H9 (cell line): ENCODE data around the gene SH3PXD2B. TPM values are rescaled to one million over a fixed set of nuclear protein-coding genes. Genes with fewer than 3 reads are reported as not detected.

Source experiments
- DNase-seq: peaks from one replicate; pipeline ENCODE4 v3.0.0-alpha.2; 2017
- H2AFZ ChIP-seq: one replicate; pipeline ENCODE4 v1.6.1; 2013; ENCODE audit warnings: mild to moderate bottlenecking, low read length, control low read depth, moderate library complexity
- H2AK5ac ChIP-seq: 2 replicates; pipeline ENCODE4 v1.6.1; 2013; ENCODE audit warnings: low read length, control low read depth, mixed read lengths; ENCODE audit not compliant: insufficient read length
- H2BK120ac ChIP-seq: one replicate; pipeline ENCODE4 v1.6.1; 2013; ENCODE audit warnings: low read depth, mild to moderate bottlenecking, low read length, control low read depth, inconsistent platforms; ENCODE audit not compliant: poor library complexity, severe bottlenecking
- H2BK12ac ChIP-seq: 2 replicates; pipeline ENCODE4 v1.6.1; 2013; ENCODE audit warnings: low read length, control low read depth, mixed read lengths, low read depth; ENCODE audit not compliant: insufficient read length
- H2BK15ac ChIP-seq: 2 replicates; pipeline ENCODE4 v1.6.1; 2013; ENCODE audit warnings: low read depth, low read length, control low read depth
- H2BK20ac ChIP-seq: one replicate; pipeline ENCODE4 v1.6.1; 2013; ENCODE audit warnings: low read depth, mild to moderate bottlenecking, low read length, control low read depth, inconsistent platforms; ENCODE audit not compliant: poor library complexity, severe bottlenecking
- H2BK5ac ChIP-seq: 2 replicates; pipeline ENCODE4 v1.6.1; 2013; ENCODE audit warnings: low read length, control low read depth, mixed read lengths; ENCODE audit not compliant: insufficient read length
- H3K14ac ChIP-seq: 2 replicates; pipeline ENCODE4 v1.6.1; 2013; ENCODE audit warnings: low read length, control low read depth; ENCODE audit not compliant: insufficient read depth
- H3K18ac ChIP-seq: 2 replicates; pipeline ENCODE4 v1.6.1; 2013; ENCODE audit warnings: low read depth, mild to moderate bottlenecking, mixed read lengths, low read length, control low read depth; ENCODE audit not compliant: insufficient read length
- H3K23ac ChIP-seq: 2 replicates; pipeline ENCODE4 v1.6.1; 2013; ENCODE audit warnings: low read length, control low read depth, mixed read lengths, low read depth; ENCODE audit not compliant: insufficient read length
- H3K23me2 ChIP-seq: 2 replicates; pipeline ENCODE4 v1.6.1; 2013; ENCODE audit warnings: low read depth, mild to moderate bottlenecking, mixed read lengths, low read length, control low read depth; ENCODE audit not compliant: insufficient read length, poor library complexity, severe bottlenecking
- H3K27ac ChIP-seq: 2 replicates; pipeline ENCODE4 v1.5.1; 2013; ENCODE audit warnings: low read length, control low read depth, mixed read lengths, low read depth; ENCODE audit not compliant: insufficient read length
- H3K27me3 ChIP-seq: 2 replicates; pipeline ENCODE4 v1.6.1; 2013; ENCODE audit warnings: low read length, control low read depth, inconsistent platforms; ENCODE audit not compliant: insufficient read depth
- H3K4ac ChIP-seq: 2 replicates; pipeline ENCODE4 v1.6.1; 2013; ENCODE audit warnings: low read depth, mild to moderate bottlenecking, control low read depth, inconsistent platforms, low read length, moderate library complexity
- H3K4me1 ChIP-seq: 2 replicates; pipeline ENCODE4 v1.6.1; 2013; ENCODE audit warnings: low read length, control low read depth, inconsistent platforms; ENCODE audit not compliant: insufficient read depth
- H3K4me2 ChIP-seq: 2 replicates; pipeline ENCODE4 v1.6.1; 2013; ENCODE audit warnings: low read length, control low read depth, mixed read lengths; ENCODE audit not compliant: insufficient read length, insufficient read depth
- H3K56ac ChIP-seq: 2 replicates; pipeline ENCODE4 v1.6.1; 2013; ENCODE audit warnings: low read depth, mild to moderate bottlenecking, mixed read lengths, low read length, control low read depth; ENCODE audit not compliant: insufficient read length
- H3K79me1 ChIP-seq: 2 replicates; pipeline ENCODE4 v1.6.1; 2013; ENCODE audit warnings: low read depth, mild to moderate bottlenecking, moderate library complexity, low read length, control low read depth, inconsistent platforms; ENCODE audit not compliant: insufficient read depth, poor library complexity, severe bottlenecking
- H3K79me2 ChIP-seq: 2 replicates; pipeline ENCODE4 v1.6.1; 2013; ENCODE audit warnings: low read length, control low read depth, inconsistent platforms; ENCODE audit not compliant: insufficient read depth
- H3K9ac ChIP-seq: 2 replicates; pipeline ENCODE4 v1.6.1; 2013; ENCODE audit warnings: low read length, control low read depth, mixed read lengths; ENCODE audit not compliant: insufficient read length; ENCODE audit errors: extremely low read depth
- H3K9me3 ChIP-seq: one replicate; pipeline ENCODE4 v1.6.1; 2013; ENCODE audit warnings: low read depth, low read length, inconsistent platforms; ENCODE audit not compliant: control insufficient read depth
- H3T11ph ChIP-seq: one replicate; pipeline ENCODE4 v1.6.1; 2013; ENCODE audit warnings: mild to moderate bottlenecking, low read length, control low read depth, inconsistent platforms
- H4K20me1 ChIP-seq: one replicate; pipeline ENCODE4 v1.6.1; 2013; ENCODE audit not compliant: control insufficient read depth, insufficient read length, insufficient read depth
- H4K5ac ChIP-seq: 2 replicates; pipeline ENCODE4 v1.6.1; 2013; ENCODE audit warnings: low read depth, mild to moderate bottlenecking, mixed read lengths, low read length, control low read depth; ENCODE audit not compliant: insufficient read length
- H4K8ac ChIP-seq: replicated peaks from 2 replicates; pipeline ENCODE4 v1.6.1; 2013; ENCODE audit warnings: low read length, control low read depth, mixed read lengths, low read depth; ENCODE audit not compliant: insufficient read length
- H4K91ac ChIP-seq: 2 replicates; pipeline ENCODE4 v1.6.1; 2013; ENCODE audit warnings: low read depth, mild to moderate bottlenecking, moderate library complexity, mixed read lengths, low read length, control low read depth; ENCODE audit not compliant: insufficient read length
- H3K27ac Mint-ChIP-seq, 3 experiments: 2 replicates in 2 of 3; 3 replicates in 1 of 3; pipeline ENCODE4 v1.8.0; 2020 to 2021; ENCODE audit warnings: mixed read lengths in 3 of 3, mild to moderate bottlenecking in 1 of 3, moderate library complexity in 1 of 3
- H3K27me3 Mint-ChIP-seq: 2 replicates; pipeline ENCODE4 v1.8.0; 2021; ENCODE audit warnings: low read depth, mild to moderate bottlenecking, moderate library complexity, mixed read lengths
- H3K36me3 Mint-ChIP-seq, 3 experiments: 2 replicates in 2 of 3; 3 replicates in 1 of 3; pipeline ENCODE4 v1.8.0; 2020 to 2021; ENCODE audit warnings: low read depth in 3 of 3, mixed read lengths in 3 of 3; ENCODE audit not compliant: insufficient read depth in 1 of 3
- H3K4me1 Mint-ChIP-seq, 2 experiments: 2 replicates each; pipeline ENCODE4 v1.8.0; 2020; ENCODE audit warnings: mixed read lengths in 2 of 2
- H3K4me3 Mint-ChIP-seq, 2 experiments: 2 replicates in 1 of 2; 3 replicates in 1 of 2; pipeline ENCODE4 v1.8.0; 2020 to 2021; ENCODE audit warnings: mild to moderate bottlenecking in 2 of 2, mixed read lengths in 2 of 2, moderate library complexity in 1 of 2
- H3K9me3 Mint-ChIP-seq, 2 experiments: 2 replicates in 1 of 2; 3 replicates in 1 of 2; pipeline ENCODE4 v1.8.0; 2020; ENCODE audit warnings: mild to moderate bottlenecking in 2 of 2, mixed read lengths in 2 of 2, moderate library complexity in 1 of 2
- WGBS: extraction: QIAGEN DNeasy Blood & Tissue Kit; methylation state at CpG from one replicate; pipeline ENCODE4 v1.1.7; 2013; ENCODE audit warnings: missing lambda C conversion rate, low lambda C conversion rate, mixed read lengths; ENCODE audit not compliant: insufficient read length; ENCODE audit errors: extremely low coverage; 5-methylcytosine and 5-hydroxymethylcytosine counted together
- total RNA-seq: library from RNA; stranded (reverse); gene quantifications from 2 replicates; pipeline ENCODE4 v1.2.1, GENCODE V29; 2021
- TF ChIP-seq, protein P1 (sequence below): fragments of 200-600 bp; sonication (generic); conservative IDR thresholded peaks from 3 replicates; pipeline ENCODE4 v1.8.0; 2021; ENCODE audit warnings: antibody characterized with exemption, mild to moderate bottlenecking

Gene SH3PXD2B
- total RNA-seq, 1 experiment from 2014 or later: 49.0 TPM

DNA sequence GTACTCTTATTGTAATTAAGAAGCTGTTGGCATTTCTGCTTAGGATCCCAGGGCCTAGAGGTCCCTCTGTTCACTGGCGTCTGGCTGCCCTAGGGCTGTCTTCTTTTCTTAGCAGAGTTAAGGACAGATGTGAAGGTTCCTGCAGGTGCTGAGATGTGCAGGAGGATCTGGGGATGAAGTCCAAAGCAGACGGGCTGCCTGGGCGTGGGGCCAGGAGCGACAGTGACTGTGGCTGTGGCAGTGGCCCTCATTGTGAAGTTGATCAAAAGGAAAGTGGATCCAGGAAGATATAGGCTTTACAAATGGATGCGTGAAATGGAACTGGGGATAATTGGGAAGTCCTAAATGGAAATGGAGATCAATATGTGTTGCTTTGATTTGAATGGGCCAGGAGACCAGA, 19.1 kb upstream of the SH3PXD2B start:
- no peak overlapping the region for H3K4me2 ChIP-seq
- no peak overlapping the region for H3K27ac Mint-ChIP-seq
- WGBS: no CpG with 5 or more reads among the region's 5 CpGs
- H3K14ac ChIP-seq: no peak overlapping the region; the same call in 1 of the 2 replicates
- no peak overlapping the region for H3K23ac ChIP-seq
- H4K20me1 ChIP-seq: no peaks in the 10 kb centered on the region
- H3K23me2 ChIP-seq: no peaks in the 10 kb centered on the region
- no peak overlapping the region for H3K4me3 Mint-ChIP-seq
- H4K8ac ChIP-seq: no peak overlapping the region
- H3K79me1 ChIP-seq: no peaks in the 10 kb centered on the region
- no peak overlapping the region for H2BK20ac ChIP-seq
- H3K56ac ChIP-seq: no peak overlapping the region
- H4K5ac ChIP-seq: no peak overlapping the region
- H3K4me1 ChIP-seq: no peaks in the 10 kb centered on the region
- TF ChIP-seq, protein P1, sequence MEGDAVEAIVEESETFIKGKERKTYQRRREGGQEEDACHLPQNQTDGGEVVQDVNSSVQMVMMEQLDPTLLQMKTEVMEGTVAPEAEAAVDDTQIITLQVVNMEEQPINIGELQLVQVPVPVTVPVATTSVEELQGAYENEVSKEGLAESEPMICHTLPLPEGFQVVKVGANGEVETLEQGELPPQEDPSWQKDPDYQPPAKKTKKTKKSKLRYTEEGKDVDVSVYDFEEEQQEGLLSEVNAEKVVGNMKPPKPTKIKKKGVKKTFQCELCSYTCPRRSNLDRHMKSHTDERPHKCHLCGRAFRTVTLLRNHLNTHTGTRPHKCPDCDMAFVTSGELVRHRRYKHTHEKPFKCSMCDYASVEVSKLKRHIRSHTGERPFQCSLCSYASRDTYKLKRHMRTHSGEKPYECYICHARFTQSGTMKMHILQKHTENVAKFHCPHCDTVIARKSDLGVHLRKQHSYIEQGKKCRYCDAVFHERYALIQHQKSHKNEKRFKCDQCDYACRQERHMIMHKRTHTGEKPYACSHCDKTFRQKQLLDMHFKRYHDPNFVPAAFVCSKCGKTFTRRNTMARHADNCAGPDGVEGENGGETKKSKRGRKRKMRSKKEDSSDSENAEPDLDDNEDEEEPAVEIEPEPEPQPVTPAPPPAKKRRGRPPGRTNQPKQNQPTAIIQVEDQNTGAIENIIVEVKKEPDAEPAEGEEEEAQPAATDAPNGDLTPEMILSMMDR: no peak
- H3K18ac ChIP-seq: no peak overlapping the region
- no peak overlapping the region for H2BK5ac ChIP-seq
- H2AK5ac ChIP-seq: no peak overlapping the region
- H3K27me3 ChIP-seq: no peaks in the 10 kb centered on the region
- H2BK120ac ChIP-seq: no peak overlapping the region
- H2AFZ ChIP-seq: no peak overlapping the region
- no peak overlapping the region for H4K91ac ChIP-seq
- DNase-seq: no peak
- no peaks in the 10 kb centered on the region for H3K36me3 Mint-ChIP-seq
- H3K9ac ChIP-seq: no peak overlapping the region
- H3K79me2 ChIP-seq: no peaks in the 10 kb centered on the region
- no peaks in the 10 kb centered on the region for H3K4me1 Mint-ChIP-seq
- no peak overlapping the region for H3K4ac ChIP-seq
- H3K27ac ChIP-seq: no peak overlapping the region
- no peaks in the 10 kb centered on the region for H3K9me3 ChIP-seq
- peaks cover 0 to 3% of the 10 kb centered on the region in 2 experiments; a peak in 2 of 5 replicates for H3K9me3 Mint-ChIP-seq
- no peak overlapping the region for H2BK15ac ChIP-seq
- peaks cover 12% of the 10 kb centered on the region for H3K27me3 Mint-ChIP-seq
- no peak overlapping the region for H2BK12ac ChIP-seq
- H3T11ph ChIP-seq: no peak overlapping the region
